GM19238 (cell line): ENCODE data around the gene TWIST1.

ENCODE experiments used
- DNase-seq: peaks from one replicate; pipeline ENCODE4 v3.0.0; 2011; ENCODE audit warnings: low spot score; ENCODE audit not compliant: insufficient read length

TWIST1 gene

GRCh38 chr7:19097165-19098055 is 20.0 kb downstream of the TWIST1 start:
- no peak for DNase-seq

- DNase-seq, result no peak
Measured at GRCh38 chr7:19095353-19095860, 22.0 kb downstream of the TWIST1 start.

- DNase-seq, result no peak
Measured at GRCh38 chr7:19094598-19095352, 22.7 kb downstream of the TWIST1 start.

DNA sequence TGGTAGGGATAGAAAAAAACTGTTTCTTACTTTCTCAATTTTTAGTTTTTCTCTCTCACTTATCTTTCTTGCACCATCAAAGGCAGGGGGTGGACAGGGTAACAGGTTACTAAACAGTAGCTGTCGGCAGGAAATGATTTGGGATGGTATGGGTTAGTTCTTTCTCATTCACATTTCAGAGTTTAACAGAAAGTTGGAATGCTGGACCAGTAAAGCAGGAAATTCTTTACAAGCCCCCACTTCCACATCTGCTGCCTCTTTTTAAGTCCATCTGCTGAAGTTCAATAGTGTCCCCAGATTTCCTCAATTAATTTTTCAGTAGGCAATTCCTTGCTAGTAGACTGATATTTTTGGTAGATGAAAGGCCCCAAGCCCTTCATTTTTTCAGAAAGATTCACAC is 23.3 kb downstream of the TWIST1 start:
- no peak for DNase-seq

DNA sequence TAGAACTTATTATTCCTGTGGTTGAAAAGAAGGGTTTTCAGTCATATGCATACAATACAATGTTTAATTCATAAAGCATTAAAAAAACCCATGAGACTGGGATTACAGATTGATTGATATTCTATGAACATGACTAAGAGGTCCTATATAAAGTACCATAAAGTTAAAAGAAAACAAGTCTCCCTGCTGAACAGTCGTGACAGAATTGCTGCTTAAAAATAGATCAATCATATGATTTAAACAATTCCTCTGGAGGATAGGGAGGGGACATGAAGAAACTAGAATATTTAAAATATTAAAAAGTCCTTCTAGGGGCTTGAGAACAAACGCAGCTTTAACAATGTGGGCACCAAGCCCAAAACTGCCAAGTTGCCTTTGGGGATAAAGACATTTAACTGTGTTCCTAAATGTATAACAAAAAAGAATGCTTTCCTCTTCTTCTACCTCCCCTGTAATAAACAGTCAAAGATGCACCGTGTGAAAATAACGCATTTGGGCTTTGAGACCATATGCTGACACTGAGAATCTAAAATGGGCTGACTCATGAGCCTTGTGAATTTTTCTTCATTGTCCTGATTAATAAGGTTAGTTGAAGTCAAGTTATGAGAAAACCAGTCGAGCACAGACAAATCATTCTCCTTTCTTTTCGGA is 25.8 kb downstream of the TWIST1 start:
- DNase-seq, result no peak

GRCh38 chr7:19090526-19090925 is 26.9 kb downstream of the TWIST1 start:
- DNase-seq, result no peak

GRCh38 chr7:19089797-19090196 is 27.6 kb downstream of the TWIST1 start:
- no peak for DNase-seq

DNA sequence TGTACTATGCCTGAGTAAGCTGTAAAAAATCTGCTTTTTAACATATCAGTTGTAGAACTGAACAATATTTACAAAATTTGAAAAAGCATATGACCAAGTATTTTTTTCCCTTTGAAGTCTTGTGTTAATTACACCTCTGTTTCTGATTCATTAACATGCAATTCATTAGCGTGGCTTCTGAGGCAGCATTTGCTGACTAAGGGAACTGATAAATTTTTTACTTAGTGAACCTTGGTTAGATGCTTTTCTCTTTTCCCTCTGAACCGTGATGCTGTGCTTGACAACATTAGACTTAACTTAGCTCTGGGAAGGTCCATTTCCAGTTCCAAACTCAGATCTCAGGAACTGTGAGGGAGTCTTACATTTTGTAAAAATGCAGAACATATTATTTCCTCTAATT is 28.1 kb downstream of the TWIST1 start:
- no peak for DNase-seq

- DNase-seq, result no peak
Measured at GRCh38 chr7:19080093-19080492, 37.3 kb downstream of the TWIST1 start.

DNA sequence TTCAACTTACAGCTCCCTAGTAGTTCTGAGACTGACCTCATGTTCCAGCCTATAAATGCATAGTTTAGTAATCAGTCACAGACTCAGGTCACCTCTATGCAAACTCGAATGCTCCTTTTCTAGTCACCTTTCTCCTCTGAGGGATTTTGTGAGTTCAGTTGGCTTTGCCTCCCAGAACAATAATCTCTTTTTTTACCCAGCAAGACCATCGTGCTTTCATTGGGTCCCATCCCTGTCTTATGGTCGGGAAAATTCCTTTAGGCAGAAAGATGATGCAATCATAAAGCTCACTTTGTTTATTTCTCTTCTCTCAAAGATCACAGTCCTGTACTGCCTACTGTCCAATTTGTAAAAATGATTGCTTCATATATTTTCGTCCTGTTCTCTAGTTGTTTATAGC is 38.4 kb downstream of the TWIST1 start:
- no peak for DNase-seq

- no peak for DNase-seq
Measured at GRCh38 chr7:19069842-19070241, 47.6 kb downstream of the TWIST1 start.

DNA sequence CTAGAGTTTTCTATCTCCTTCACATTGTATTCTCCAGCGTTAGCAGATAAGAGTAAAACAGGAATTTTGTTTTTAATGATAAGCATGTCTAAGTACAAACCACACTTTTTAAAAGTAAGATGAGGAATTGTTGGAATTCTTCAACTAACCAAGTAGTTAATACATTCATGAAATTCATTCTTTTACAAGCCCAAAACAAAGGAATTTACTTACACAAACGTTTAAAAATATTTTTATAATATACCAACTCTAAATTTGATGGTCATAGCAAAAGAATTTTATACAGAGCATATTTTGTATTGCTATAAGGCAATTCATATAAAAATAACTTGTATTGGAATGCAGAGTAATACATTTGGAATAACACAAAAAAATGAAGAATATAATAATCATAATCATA is 51.3 kb downstream of the TWIST1 start:
- no peak for DNase-seq
